Neural cell (in vitro differentiated cells): ENCODE results near the gene BMPR1B.

ENCODE experiments used
- EP300 ChIP-seq: fragments of 450-650 bp; conservative IDR thresholded peaks from 2 replicates; pipeline ENCODE4 v1.6.1; 2014; ENCODE audit warnings: antibody characterized with exemption, mild to moderate bottlenecking, moderate library complexity; ENCODE audit not compliant: poor library complexity, severe bottlenecking
- EZH2 ChIP-seq: fragments of 200-600, 300-800 bp; shearing (Covaris generic), sonication (generic); IDR thresholded peaks from 2 replicates; pipeline ENCODE4 v1.6.1; 2014; ENCODE audit warnings: antibody characterized with exemption, low read length, borderline replicate concordance, mild to moderate bottlenecking; ENCODE audit not compliant: insufficient read depth, poor library complexity, severe bottlenecking
- MXI1 ChIP-seq: fragments of 450-650 bp; conservative IDR thresholded peaks from 2 replicates; pipeline ENCODE4 v1.6.1; 2014; ENCODE audit warnings: antibody characterized with exemption, mild to moderate bottlenecking; ENCODE audit not compliant: poor library complexity, severe bottlenecking
- POLR2AphosphoS5 ChIP-seq: IDR thresholded peaks from 2 replicates; pipeline ENCODE4 v1.6.1; 2012
- RAD21 ChIP-seq: fragments of 450-650 bp; conservative IDR thresholded peaks from 2 replicates; pipeline ENCODE4 v1.6.1; 2014; ENCODE audit warnings: antibody characterized with exemption, mild to moderate bottlenecking, moderate library complexity
- SMC3 ChIP-seq: fragments of 450-650 bp; conservative IDR thresholded peaks from 2 replicates; pipeline ENCODE4 v1.6.1; 2014; ENCODE audit warnings: antibody characterized with exemption, mild to moderate bottlenecking, moderate library complexity; ENCODE audit not compliant: poor library complexity
- TAF1 ChIP-seq: IDR thresholded peaks from 2 replicates; pipeline ENCODE4 v1.6.1; 2012; ENCODE audit warnings: low read depth
- TF ChIP-seq, protein P1 (sequence below): fragments of 450-650 bp; IDR thresholded peaks from 2 replicates; pipeline ENCODE4 v1.5.1; 2014; ENCODE audit warnings: antibody characterized with exemption, mild to moderate bottlenecking, moderate library complexity; ENCODE audit not compliant: poor library complexity, severe bottlenecking
- TF ChIP-seq, protein P2 (sequence below): IDR thresholded peaks from 2 replicates; pipeline ENCODE4 v1.6.1; 2012; ENCODE audit warnings: borderline replicate concordance

DNA sequence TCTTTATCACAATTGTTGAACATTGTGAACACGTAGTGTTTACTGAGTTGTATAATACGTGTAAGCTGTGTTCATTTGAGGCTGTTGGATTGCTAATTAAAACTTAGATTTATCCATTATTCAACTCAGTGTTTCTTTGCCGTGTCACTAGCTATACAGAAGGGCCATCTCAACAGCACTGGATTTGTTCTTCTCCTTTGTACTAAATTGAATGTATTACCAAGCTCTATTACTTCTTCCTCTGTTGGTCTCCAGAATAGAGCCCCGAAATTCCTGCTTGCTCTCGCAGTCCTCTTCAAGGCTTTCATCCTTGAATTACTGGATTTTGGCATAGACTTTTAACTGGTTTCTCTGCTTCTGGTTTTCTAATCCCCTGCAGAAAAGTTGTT, 182.8 kb downstream of the BMPR1B start:
- TF ChIP-seq EZH2 (no peak), TAF1 (no peak), SMC3 (no peak), RAD21 (no peak), EP300 (no peak), POLR2AphosphoS5 (no peak), MXI1 (no peak)
- TF ChIP-seq, protein P1, sequence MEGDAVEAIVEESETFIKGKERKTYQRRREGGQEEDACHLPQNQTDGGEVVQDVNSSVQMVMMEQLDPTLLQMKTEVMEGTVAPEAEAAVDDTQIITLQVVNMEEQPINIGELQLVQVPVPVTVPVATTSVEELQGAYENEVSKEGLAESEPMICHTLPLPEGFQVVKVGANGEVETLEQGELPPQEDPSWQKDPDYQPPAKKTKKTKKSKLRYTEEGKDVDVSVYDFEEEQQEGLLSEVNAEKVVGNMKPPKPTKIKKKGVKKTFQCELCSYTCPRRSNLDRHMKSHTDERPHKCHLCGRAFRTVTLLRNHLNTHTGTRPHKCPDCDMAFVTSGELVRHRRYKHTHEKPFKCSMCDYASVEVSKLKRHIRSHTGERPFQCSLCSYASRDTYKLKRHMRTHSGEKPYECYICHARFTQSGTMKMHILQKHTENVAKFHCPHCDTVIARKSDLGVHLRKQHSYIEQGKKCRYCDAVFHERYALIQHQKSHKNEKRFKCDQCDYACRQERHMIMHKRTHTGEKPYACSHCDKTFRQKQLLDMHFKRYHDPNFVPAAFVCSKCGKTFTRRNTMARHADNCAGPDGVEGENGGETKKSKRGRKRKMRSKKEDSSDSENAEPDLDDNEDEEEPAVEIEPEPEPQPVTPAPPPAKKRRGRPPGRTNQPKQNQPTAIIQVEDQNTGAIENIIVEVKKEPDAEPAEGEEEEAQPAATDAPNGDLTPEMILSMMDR = no peak
- TF ChIP-seq, protein P2, sequence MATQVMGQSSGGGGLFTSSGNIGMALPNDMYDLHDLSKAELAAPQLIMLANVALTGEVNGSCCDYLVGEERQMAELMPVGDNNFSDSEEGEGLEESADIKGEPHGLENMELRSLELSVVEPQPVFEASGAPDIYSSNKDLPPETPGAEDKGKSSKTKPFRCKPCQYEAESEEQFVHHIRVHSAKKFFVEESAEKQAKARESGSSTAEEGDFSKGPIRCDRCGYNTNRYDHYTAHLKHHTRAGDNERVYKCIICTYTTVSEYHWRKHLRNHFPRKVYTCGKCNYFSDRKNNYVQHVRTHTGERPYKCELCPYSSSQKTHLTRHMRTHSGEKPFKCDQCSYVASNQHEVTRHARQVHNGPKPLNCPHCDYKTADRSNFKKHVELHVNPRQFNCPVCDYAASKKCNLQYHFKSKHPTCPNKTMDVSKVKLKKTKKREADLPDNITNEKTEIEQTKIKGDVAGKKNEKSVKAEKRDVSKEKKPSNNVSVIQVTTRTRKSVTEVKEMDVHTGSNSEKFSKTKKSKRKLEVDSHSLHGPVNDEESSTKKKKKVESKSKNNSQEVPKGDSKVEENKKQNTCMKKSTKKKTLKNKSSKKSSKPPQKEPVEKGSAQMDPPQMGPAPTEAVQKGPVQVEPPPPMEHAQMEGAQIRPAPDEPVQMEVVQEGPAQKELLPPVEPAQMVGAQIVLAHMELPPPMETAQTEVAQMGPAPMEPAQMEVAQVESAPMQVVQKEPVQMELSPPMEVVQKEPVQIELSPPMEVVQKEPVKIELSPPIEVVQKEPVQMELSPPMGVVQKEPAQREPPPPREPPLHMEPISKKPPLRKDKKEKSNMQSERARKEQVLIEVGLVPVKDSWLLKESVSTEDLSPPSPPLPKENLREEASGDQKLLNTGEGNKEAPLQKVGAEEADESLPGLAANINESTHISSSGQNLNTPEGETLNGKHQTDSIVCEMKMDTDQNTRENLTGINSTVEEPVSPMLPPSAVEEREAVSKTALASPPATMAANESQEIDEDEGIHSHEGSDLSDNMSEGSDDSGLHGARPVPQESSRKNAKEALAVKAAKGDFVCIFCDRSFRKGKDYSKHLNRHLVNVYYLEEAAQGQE = no peak
